Measurements from ENCODE around the gene MYO10.
A peak's percentile ranks its signal among the peaks of the same experiment; 100 is the strongest.

MYO10 gene

GRCh38 chr5:16918156-16918555, 17.9 kb downstream of the MYO10 start:
- H3K4me3 ChIP-seq (replicated peaks; ENCODE audit: low read depth, low read length), result no peak overlapping the region
- no peak for DNase-seq (ENCODE audit: extremely low read depth, low read depth)

GRCh38 chr5:16916262-16916878, 19.7 kb downstream of the MYO10 start:
- no peak overlapping the region for H3K4me3 ChIP-seq (replicated peaks; ENCODE audit: low read depth, low read length)
- peak; percentile 79 for DNase-seq (ENCODE audit: extremely low read depth, low read depth)

More at GRCh38 chr5:16918156-16918555, 17.9 kb downstream of the MYO10 start:
- no peak for TF ChIP-seq CTCF (IDR thresholded peaks at IDR 0.05; ENCODE audit: low read depth, low read length, missing control alignments)

GRCh38 chr5:16914584-16914983, 21.5 kb downstream of the MYO10 start:
- no peak for TF ChIP-seq CTCF (IDR thresholded peaks at IDR 0.05; ENCODE audit: low read depth, low read length, missing control alignments)
- H3K4me3 ChIP-seq (replicated peaks; ENCODE audit: low read depth, low read length), result no peak overlapping the region
- DNase-seq (ENCODE audit: extremely low read depth, low read depth), result no peak

More at GRCh38 chr5:16916262-16916878, 19.7 kb downstream of the MYO10 start:
- no peak for TF ChIP-seq CTCF (IDR thresholded peaks at IDR 0.05; ENCODE audit: low read depth, low read length, missing control alignments)

GRCh38 chr5:16914108-16914435, 22.0 kb downstream of the MYO10 start:
- DNase-seq (ENCODE audit: extremely low read depth, low read depth), result no peak
- H3K4me3 ChIP-seq (replicated peaks; ENCODE audit: low read depth, low read length), result no peak overlapping the region
- TF ChIP-seq CTCF (IDR thresholded peaks at IDR 0.05; ENCODE audit: low read depth, low read length, missing control alignments), result no peak

DNA sequence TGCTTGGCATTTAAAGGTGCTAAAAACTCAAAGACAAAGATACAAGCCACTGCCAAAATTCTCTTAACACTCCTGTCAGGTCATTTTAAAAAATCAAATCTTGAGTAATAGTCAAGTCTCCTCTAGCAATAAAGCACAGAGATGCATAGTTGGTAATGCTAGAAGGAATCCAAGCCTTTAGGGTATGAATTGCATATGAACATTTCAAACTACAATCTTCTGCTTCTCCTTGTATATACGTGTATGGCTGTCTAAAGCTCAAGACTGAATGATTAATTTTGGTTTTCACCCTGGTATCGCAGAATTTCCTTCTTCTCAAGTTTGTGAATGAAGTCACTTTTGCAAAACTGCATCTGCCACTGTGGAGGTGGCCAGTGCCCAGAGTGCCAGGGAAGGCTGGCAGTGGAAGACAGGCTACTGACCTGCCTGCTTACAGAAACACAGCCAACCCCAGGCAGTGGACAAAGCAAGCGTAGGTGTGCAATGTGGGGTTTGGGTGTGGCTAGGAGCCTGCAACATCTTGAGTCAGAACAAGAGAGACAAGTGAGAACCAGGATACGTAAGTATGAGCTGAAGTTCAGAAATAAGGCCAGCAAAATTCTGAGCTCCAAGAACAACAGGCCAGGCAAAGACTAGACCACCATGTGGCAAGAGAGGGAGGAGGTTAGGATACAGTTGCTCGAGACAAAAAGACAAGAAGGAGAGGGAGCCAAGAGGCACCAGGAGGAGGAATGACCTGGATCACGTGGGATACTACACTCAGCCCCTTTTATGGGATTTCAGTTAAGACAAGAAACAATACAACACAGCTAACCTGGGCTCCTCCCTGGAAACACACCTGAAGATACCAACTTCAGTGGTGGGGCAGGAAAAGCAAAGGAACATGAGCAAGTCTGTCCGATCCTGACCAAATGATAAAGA, 22.6 kb downstream of the MYO10 start:
- no peak for TF ChIP-seq CTCF (IDR thresholded peaks at IDR 0.05; ENCODE audit: low read depth, low read length, missing control alignments)
- no peak for DNase-seq (ENCODE audit: extremely low read depth, low read depth)
- H3K4me3 ChIP-seq (replicated peaks; ENCODE audit: low read depth, low read length), result no peak overlapping the region

- no peak for TF ChIP-seq CTCF (IDR thresholded peaks at IDR 0.05; ENCODE audit: low read depth, low read length, missing control alignments)
- H3K4me3 ChIP-seq (replicated peaks; ENCODE audit: low read depth, low read length), result no peak overlapping the region
- no peak for DNase-seq (ENCODE audit: extremely low read depth, low read depth)
Measured at GRCh38 chr5:16912080-16912479, 24.0 kb downstream of the MYO10 start.
